SIG-M5 treated with dmso at 0.1 percent for 504 hours (cell line): ENCODE measurements around the gene SKA2.
"Not testable (repeated sequence)": the region's sequence is repeated elsewhere in the genome, so short reads cannot be mapped to it uniquely, and the experiment has no call there.

ENCODE experiments used
- DNase-seq: peaks from one replicate; lab custom pipeline; 2025; ENCODE audit not compliant: unreplicated experiment; lab: John Stamatoyannopoulos, UW

The SKA2 gene

DNA sequence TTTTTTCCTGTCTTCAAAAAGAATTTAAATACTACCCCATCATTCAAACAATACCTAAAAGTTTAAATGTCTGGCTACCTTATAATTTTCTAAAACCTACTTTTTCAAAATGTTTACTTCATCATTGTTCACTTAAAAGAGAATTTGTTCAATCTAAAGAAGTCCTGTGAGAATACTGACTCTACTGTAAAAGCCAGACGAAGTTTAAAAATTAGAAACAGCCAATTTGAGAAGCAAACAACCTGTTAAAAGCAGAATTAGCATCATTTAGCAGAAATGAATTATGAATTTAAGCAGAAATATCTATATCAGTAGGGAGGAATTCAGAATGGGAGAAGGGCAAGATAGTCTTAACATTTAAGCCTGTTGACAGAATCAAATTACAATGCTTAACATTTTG, 2.1 kb downstream of the SKA2 start:
- DNase-seq: no peak

DNA sequence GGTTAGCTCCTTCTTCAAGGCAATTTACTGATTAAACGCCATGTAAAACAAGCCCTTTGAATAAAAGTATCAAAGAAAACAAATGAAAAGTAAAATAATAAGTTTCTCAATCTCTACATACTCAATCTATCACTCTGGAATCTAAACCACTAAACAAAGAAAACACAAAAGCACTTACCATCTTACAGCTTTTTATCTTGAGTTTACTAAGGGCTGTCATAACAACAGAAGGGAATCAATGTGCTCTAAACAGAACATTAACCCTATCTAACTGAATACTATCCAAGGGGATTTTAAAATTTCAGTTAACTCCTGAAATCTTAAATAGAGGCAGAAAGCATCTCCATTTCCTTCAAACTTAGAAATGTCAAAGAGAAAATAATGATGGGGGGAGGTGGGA, 3.4 kb downstream of the SKA2 start:
- DNase-seq: no peak

DNA sequence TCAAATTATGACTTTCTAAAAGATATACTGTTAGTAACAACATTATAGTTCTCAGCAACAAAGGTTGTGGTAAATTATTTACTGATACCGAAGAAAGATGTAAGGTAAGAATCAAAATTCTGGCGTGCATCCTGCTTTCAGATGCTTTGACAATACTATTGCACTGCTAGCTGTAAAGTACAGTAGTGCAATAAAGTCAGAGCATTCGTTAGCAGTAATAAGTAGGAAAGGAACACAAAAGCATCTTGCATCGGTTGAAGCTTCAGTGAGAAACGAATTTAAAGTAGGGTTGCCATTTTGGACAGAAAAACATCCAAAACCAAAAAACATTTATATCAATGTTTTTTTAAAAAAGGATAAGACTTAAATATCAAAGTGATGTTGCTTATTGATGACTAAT, 4.0 kb downstream of the SKA2 start:
- no peak for DNase-seq

DNA sequence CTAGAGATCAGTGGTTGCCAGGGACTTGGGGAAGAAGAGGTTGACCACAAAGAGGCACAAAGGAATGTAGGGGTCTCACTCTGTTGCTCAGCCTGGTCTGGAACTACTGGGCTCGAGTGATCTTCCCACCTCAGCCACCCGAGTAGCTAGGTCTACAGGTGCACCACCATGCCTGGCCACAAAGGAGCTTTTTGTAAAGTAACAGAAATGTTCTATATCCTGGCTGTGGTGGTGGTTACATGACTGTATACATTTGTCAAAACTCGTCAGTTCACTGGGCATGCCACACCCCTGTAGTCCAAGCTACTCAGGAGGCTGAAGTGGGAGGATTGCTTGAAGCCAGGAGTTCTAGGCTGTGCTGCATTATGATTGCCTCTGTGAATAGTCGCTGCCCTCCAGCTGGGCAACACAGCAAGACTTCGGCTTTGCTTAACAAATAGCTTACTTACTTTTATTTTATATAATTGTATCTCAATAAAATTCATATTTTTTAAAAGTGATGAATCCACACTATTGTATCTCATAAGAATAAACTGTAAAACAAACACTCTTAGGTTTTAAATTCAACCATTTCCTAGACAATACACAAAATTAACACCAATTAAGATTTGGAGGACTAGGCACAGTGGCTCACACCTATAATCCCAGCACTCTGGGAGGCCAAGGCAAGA, 5.0 kb downstream of the SKA2 start:
- no peak for DNase-seq

GRCh38 chr17:59149051-59149450, 5.9 kb downstream of the SKA2 start:
- DNase-seq: no peak

- DNase-seq: no peak
Observed at GRCh38 chr17:59145571-59146096, 9.4 kb downstream of the SKA2 start.

GRCh38 chr17:59141860-59142259, 13.1 kb downstream of the SKA2 start:
- no peak for DNase-seq

DNA sequence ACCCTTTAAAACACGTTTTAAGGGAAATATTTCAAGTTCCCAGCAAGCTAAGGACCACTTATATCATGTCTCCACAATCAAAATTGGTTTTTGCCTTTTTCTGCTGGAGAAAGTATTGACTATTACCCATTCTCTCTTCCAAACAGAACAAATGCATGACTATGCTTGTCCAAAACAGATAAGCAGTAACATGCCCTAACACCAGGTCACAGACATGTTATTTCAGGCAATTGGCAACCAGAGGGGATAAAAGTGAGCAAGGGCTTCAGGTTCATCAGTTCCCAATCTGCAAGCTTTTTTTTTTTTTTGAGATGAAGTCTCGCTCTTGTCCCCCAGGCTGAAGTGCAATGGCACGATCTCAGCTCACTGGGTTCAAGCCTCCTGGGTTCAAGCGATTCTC, 15.0 kb downstream of the SKA2 start:
- no peak for DNase-seq

DNA sequence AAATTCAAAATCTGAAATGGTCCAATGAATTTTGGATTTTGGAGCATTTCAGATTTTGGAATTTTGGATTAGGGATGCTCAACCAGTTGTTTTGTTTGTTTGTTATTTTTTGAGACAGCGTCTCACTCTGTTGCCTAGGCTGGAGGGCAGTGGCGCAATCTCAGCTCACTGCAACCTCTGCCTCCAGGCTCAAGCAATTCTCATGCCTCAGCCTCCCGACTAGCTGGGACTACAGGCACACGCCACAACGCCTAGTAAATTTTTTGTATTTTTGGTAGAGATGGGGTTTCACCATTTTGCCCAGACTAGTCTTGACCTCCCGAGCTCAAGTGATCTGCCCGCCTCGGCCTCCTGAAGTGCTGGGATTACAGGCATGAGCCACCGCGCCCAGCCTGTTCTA, 16.6 kb downstream of the SKA2 start:
- not testable (repeated sequence) for DNase-seq

GRCh38 chr17:59131131-59131530, 23.9 kb downstream of the SKA2 start:
- no peak for DNase-seq

- no peak for DNase-seq
Observed at GRCh38 chr17:59129814-59130213, 25.2 kb downstream of the SKA2 start.

DNA sequence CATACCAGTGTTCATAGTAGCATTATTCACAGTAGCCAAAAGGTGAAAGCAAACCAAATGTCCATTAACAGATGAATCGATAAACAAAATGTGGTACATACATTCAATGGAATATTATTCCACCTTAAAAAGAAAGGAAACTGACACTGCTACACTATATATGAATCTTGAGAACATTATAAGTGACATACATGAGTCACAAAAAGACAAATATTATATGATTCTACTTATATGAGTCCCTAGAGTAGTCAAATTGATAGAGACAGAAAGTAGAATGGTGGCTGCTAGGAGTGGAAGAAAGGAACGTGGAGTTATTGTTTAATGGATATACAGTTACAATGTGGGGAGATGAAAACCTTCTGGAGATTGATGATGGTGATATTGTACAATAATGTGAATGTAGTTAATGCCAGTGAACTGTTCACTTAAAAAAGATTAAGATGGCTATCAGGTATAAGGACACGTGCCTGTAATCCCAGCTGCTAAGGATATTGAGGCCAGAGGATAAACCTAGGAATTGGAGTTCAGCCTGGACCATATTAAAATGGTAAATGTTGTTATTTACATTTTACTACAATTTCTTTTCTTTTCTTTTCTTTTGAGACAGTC, 28.1 kb downstream of the SKA2 start:
- DNase-seq: no peak

- no peak for DNase-seq
Observed at GRCh38 chr17:59124665-59125064, 30.3 kb downstream of the SKA2 start.

GRCh38 chr17:59121901-59122480, 33.0 kb downstream of the SKA2 start:
- DNase-seq: peak; percentile 66

DNA sequence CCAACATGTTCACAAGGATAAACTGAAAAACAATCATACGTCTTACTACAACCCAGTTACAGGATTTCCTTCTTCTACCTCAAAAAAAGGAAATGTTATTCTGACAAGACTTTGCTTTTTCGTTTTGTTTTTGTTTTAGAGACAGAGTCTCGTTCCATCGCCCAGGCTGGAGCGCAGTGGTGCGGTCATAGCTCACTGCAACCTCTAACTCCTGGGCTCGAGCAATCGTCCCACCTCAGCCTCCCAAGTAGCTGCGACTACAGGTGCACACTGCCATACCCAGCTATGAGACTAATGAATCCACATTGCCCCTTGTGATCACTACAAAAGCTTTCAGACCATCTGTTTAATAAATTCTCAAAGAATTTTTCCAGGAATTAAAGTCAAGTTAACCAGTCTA, 39.5 kb downstream of the SKA2 start:
- no peak for DNase-seq

DNA sequence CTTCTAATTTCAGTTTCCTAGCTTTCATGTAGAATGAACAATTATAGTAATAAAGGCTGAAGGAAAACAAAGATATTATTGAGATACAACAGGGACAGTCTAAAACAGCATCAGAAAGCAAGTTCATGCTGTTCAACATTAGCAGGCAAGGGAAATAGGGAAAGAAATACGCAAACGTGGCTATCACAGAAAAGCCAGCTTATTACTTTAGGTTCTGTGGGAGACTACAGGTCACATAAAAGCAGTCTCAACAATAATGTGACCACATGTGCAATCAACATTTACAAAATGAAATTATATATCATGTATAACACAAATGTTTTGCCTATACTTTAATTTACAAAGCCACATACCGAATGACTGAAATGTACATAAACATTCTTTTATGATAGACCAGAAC, 43.4 kb downstream of the SKA2 start:
- DNase-seq: no peak

DNA sequence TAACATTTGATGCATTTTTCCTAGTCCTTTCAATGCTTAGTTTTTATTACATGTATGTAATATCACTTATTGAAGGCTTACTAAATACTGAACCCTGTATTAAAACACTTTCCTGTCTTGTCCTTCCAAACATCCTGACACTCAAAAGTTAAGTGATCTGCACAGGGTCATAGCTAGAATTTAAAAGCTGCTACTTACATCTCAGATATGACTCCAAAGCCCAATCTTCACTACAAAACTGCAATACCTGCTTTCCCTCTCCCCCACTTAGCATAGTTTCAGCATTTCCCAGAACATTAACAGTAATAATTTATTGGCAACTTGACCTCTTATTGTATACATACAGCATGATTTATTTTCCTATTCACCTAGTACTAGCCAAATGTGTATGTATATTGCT, 44.0 kb downstream of the SKA2 start:
- DNase-seq: no peak

DNA sequence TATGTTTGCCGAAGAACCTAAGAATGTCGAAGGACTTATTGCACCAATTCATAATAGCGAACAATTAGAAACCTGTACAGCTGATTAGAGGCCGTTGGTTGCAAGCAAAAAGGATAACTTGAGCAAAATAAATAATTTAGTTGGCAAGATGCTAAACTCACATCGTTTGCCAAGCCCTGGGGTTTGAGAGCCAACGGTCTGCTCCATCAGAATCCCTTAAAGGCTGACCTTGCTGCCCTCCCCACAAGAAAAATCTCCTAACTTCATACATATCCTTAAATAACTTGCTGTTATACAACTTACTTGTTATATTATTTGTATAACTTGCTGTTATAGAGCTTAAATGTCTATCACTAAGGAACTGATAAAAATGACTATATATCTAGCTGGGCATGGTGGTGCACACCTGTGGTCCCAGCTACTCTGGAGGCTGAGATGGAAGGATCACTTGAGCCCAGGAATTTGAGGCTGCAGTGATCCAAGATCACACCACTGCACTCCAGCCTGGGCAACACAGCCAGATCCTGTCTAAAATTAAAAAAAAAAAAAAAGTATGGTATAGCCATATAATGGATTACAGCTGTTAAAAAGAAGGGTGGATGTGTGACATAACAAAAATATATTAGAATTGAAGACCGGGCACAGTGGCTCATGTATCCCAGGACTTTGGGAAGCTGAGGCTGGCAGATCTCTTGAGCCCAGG, 46.4 kb downstream of the SKA2 start:
- no peak for DNase-seq

GRCh38 chr17:59107306-59107670, 47.7 kb downstream of the SKA2 start:
- DNase-seq: no peak

DNA sequence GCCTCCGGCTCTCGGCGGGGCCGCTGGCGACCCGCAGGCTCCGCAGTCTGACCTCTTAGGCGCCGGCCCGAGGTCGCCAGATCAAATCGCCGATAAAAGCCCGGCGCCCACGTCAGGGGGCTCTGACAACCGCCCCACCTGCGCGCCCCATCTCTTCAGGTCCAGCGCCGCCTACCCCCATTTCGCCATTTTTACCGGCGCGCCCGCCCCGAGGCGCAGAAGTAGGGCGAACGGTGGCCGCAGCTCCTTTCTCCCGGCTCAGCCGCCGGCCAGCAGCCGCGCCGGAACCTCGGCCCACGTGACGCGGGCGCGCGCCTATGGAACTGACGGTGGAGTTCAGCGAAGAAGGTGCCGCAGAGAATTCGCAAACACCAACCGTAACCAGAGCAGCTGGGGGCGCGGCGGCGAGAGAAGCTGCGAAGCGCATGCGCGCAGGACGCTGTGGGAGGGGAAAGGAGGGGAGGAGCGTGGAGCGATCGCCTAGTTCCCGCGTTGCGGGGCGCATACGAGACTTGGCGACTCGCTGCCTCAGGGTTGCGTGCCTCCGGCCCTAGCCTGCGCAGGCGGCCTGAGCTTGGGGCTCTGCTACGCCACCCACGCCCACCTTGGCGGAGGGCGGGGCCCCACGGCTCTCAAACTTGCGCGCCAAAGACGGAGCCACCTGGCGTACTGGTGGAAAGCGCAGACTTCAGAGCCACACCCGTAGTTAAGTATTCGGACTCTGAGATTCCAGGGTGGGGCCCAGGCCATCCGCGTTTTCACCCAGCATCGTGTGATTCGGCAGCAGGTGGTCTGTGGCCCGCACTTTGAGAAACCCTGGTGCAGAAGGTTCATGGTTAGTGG, 48.3 kb downstream of the SKA2 start, which contains the start of gene TRIM37:
Gene TRIM37 (minus strand): TSS at position 418 of the 843 bp plus-strand sequence. CDS start 419 bp downstream, outside the sequence.
- peak; percentile 100 for DNase-seq
